Measurements from ENCODE around the gene NME7.

Gene NME7

GRCh38 chr1:169326261-169326955 is 41.2 kb downstream of the NME7 start:
- 94 to 95% methylated on average over 3 of the region's 3 CpGs for WGBS, 2 experiments
- no peaks in the 10 kb centered on the region for H3K36me3 ChIP-seq (ENCODE audit: control insufficient read depth, insufficient read depth, low read length)
- no peak overlapping the region for H3K27ac ChIP-seq (ENCODE audit: insufficient read depth, low read depth, low read length, poor library complexity, severe bottlenecking)
- H3K4me3 ChIP-seq (ENCODE audit: insufficient read depth, low read depth, low read length) = no peak overlapping the region
- no peaks in the 10 kb centered on the region for H3K9me3 ChIP-seq (ENCODE audit: control insufficient read depth, low read length)
- H3K4me1 ChIP-seq (ENCODE audit: control insufficient read depth, insufficient read depth, low read length) = no peaks in the 10 kb centered on the region
- H3K27me3 ChIP-seq (ENCODE audit: control insufficient read depth, insufficient read depth, low read length, poor library complexity, severe bottlenecking) = no peaks in the 10 kb centered on the region

- H3K27ac ChIP-seq (ENCODE audit: insufficient read depth, low read depth, low read length, poor library complexity, severe bottlenecking) = no peak overlapping the region
- no peak overlapping the region for H3K4me3 ChIP-seq (ENCODE audit: insufficient read depth, low read depth, low read length)
- H3K36me3 ChIP-seq (ENCODE audit: control insufficient read depth, insufficient read depth, low read length) = no peaks in the 10 kb centered on the region
- no peaks in the 10 kb centered on the region for H3K4me1 ChIP-seq (ENCODE audit: control insufficient read depth, insufficient read depth, low read length)
- H3K9me3 ChIP-seq (ENCODE audit: control insufficient read depth, low read length) = no peaks in the 10 kb centered on the region
- WGBS, 2 experiments = 93 to 100% methylated on average over 1 of the region's 1 CpG
- no peaks in the 10 kb centered on the region for H3K27me3 ChIP-seq (ENCODE audit: control insufficient read depth, insufficient read depth, low read length, poor library complexity, severe bottlenecking)
Observed at GRCh38 chr1:169325117-169325516, 42.5 kb downstream of the NME7 start.

GRCh38 chr1:169322138-169322537 is 45.5 kb downstream of the NME7 start:
- no peaks in the 10 kb centered on the region for H3K9me3 ChIP-seq (ENCODE audit: control insufficient read depth, low read length)
- H3K4me1 ChIP-seq (ENCODE audit: control insufficient read depth, insufficient read depth, low read length) = no peaks in the 10 kb centered on the region
- H3K27ac ChIP-seq (ENCODE audit: insufficient read depth, low read depth, low read length, poor library complexity, severe bottlenecking) = no peak overlapping the region
- H3K4me3 ChIP-seq (ENCODE audit: insufficient read depth, low read depth, low read length) = no peak overlapping the region
- 80 to 85% methylated on average over 3 of the region's 3 CpGs for WGBS, 2 experiments
- H3K27me3 ChIP-seq (ENCODE audit: control insufficient read depth, insufficient read depth, low read length, poor library complexity, severe bottlenecking) = no peaks in the 10 kb centered on the region
- no peaks in the 10 kb centered on the region for H3K36me3 ChIP-seq (ENCODE audit: control insufficient read depth, insufficient read depth, low read length)

GRCh38 chr1:169321539-169321938 is 46.1 kb downstream of the NME7 start:
- Histone ChIP-seq H3K27ac (ENCODE audit: insufficient read depth, low read depth, low read length, poor library complexity, severe bottlenecking) (no peak overlapping the region), H3K27me3 (ENCODE audit: control insufficient read depth, insufficient read depth, low read length, poor library complexity, severe bottlenecking) (no peaks in the 10 kb centered on the region), H3K36me3 (ENCODE audit: control insufficient read depth, insufficient read depth, low read length) (no peaks in the 10 kb centered on the region), H3K4me1 (ENCODE audit: control insufficient read depth, insufficient read depth, low read length) (no peaks in the 10 kb centered on the region), H3K9me3 (ENCODE audit: control insufficient read depth, low read length) (no peaks in the 10 kb centered on the region), H3K4me3 (ENCODE audit: insufficient read depth, low read depth, low read length) (no peak overlapping the region)
- WGBS, 2 experiments = no CpG with 5 or more reads among the region's 1 CpG

GRCh38 chr1:169318536-169319244 is 48.9 kb downstream of the NME7 start:
- Histone ChIP-seq H3K4me1 (ENCODE audit: control insufficient read depth, insufficient read depth, low read length) (no peaks in the 10 kb centered on the region), H3K4me3 (ENCODE audit: insufficient read depth, low read depth, low read length) (no peak overlapping the region), H3K27ac (ENCODE audit: insufficient read depth, low read depth, low read length, poor library complexity, severe bottlenecking) (no peak overlapping the region), H3K36me3 (ENCODE audit: control insufficient read depth, insufficient read depth, low read length) (no peaks in the 10 kb centered on the region), H3K27me3 (ENCODE audit: control insufficient read depth, insufficient read depth, low read length, poor library complexity, severe bottlenecking) (no peaks in the 10 kb centered on the region), H3K9me3 (ENCODE audit: control insufficient read depth, low read length) (no peaks in the 10 kb centered on the region)
- WGBS, 2 experiments = 94 to 95% methylated on average over 3 of the region's 3 CpGs

GRCh38 chr1:169316556-169316955 is 51.0 kb downstream of the NME7 start:
- no peaks in the 10 kb centered on the region for H3K36me3 ChIP-seq (ENCODE audit: control insufficient read depth, insufficient read depth, low read length)
- no peaks in the 10 kb centered on the region for H3K27me3 ChIP-seq (ENCODE audit: control insufficient read depth, insufficient read depth, low read length, poor library complexity, severe bottlenecking)
- H3K4me3 ChIP-seq (ENCODE audit: insufficient read depth, low read depth, low read length) = no peak overlapping the region
- H3K9me3 ChIP-seq (ENCODE audit: control insufficient read depth, low read length) = no peaks in the 10 kb centered on the region
- no peaks in the 10 kb centered on the region for H3K4me1 ChIP-seq (ENCODE audit: control insufficient read depth, insufficient read depth, low read length)
- H3K27ac ChIP-seq (ENCODE audit: insufficient read depth, low read depth, low read length, poor library complexity, severe bottlenecking) = no peak overlapping the region

GRCh38 chr1:169312084-169312954 is 55.3 kb downstream of the NME7 start:
- Histone ChIP-seq H3K4me1 (ENCODE audit: control insufficient read depth, insufficient read depth, low read length) (no peaks in the 10 kb centered on the region), H3K27me3 (ENCODE audit: control insufficient read depth, insufficient read depth, low read length, poor library complexity, severe bottlenecking) (no peaks in the 10 kb centered on the region), H3K36me3 (ENCODE audit: control insufficient read depth, insufficient read depth, low read length) (no peaks in the 10 kb centered on the region), H3K27ac (ENCODE audit: insufficient read depth, low read depth, low read length, poor library complexity, severe bottlenecking) (no peak overlapping the region), H3K9me3 (ENCODE audit: control insufficient read depth, low read length) (no peaks in the 10 kb centered on the region), H3K4me3 (ENCODE audit: insufficient read depth, low read depth, low read length) (no peak overlapping the region)
- WGBS, 2 experiments = 92 to 96% methylated on average over 5 of the region's 5 CpGs

GRCh38 chr1:169309178-169310166 is 58.1 kb downstream of the NME7 start:
- Histone ChIP-seq H3K4me3 (ENCODE audit: insufficient read depth, low read depth, low read length) (no peak overlapping the region), H3K9me3 (ENCODE audit: control insufficient read depth, low read length) (peaks cover 2% of the 10 kb centered on the region), H3K27ac (ENCODE audit: insufficient read depth, low read depth, low read length, poor library complexity, severe bottlenecking) (no peak overlapping the region), H3K27me3 (ENCODE audit: control insufficient read depth, insufficient read depth, low read length, poor library complexity, severe bottlenecking) (no peaks in the 10 kb centered on the region), H3K4me1 (ENCODE audit: control insufficient read depth, insufficient read depth, low read length) (no peaks in the 10 kb centered on the region), H3K36me3 (ENCODE audit: control insufficient read depth, insufficient read depth, low read length) (no peaks in the 10 kb centered on the region)
- 82 to 87% methylated on average over 4 to 6 of the region's 7 CpGs for WGBS, 2 experiments

- H3K36me3 ChIP-seq (ENCODE audit: control insufficient read depth, insufficient read depth, low read length) = no peaks in the 10 kb centered on the region
- 83 to 100% methylated on average over 1 of the region's 2 CpGs for WGBS, 2 experiments
- H3K4me3 ChIP-seq (ENCODE audit: insufficient read depth, low read depth, low read length) = no peak overlapping the region
- peaks cover 2% of the 10 kb centered on the region for H3K9me3 ChIP-seq (ENCODE audit: control insufficient read depth, low read length)
- H3K27me3 ChIP-seq (ENCODE audit: control insufficient read depth, insufficient read depth, low read length, poor library complexity, severe bottlenecking) = no peaks in the 10 kb centered on the region
- H3K4me1 ChIP-seq (ENCODE audit: control insufficient read depth, insufficient read depth, low read length) = no peaks in the 10 kb centered on the region
- no peak overlapping the region for H3K27ac ChIP-seq (ENCODE audit: insufficient read depth, low read depth, low read length, poor library complexity, severe bottlenecking)
Observed at GRCh38 chr1:169308313-169309039, 59.1 kb downstream of the NME7 start.
